HEK293 (cell line): Measurements from ENCODE around the gene TNFRSF18.
A peak's percentile ranks its signal among the peaks of the same experiment; 100 is the strongest.

Experiments
- ATF2 ChIP-seq: fragments of 450-650 bp; formaldehyde crosslinking; IDR thresholded peaks from 2 replicates; pipeline ENCODE4 v1.5.1; 2016; ENCODE audit warnings: missing biosample characterization, missing genetic modification characterization, low read depth
- EGR2 ChIP-seq: fragments of 450-650 bp; formaldehyde crosslinking; IDR thresholded peaks from 2 replicates; pipeline ENCODE4 v1.5.1; 2016; ENCODE audit warnings: low read depth, missing biosample characterization, missing genetic modification characterization
- ELK4 ChIP-seq: IDR thresholded peaks from 2 replicates; pipeline ENCODE4 v1.6.1; 2011; ENCODE audit warnings: mild to moderate bottlenecking, low read depth, low read length, borderline replicate concordance
- GLIS2 ChIP-seq: fragments of 450-650 bp; formaldehyde crosslinking; IDR thresholded peaks from 2 replicates; pipeline ENCODE4 v1.5.1; 2016; ENCODE audit warnings: missing biosample characterization, missing genetic modification characterization
- KLF10 ChIP-seq: fragments of 450-650 bp; IDR thresholded peaks from 2 replicates; pipeline ENCODE4 v1.5.1; 2018; ENCODE audit warnings: missing biosample characterization, mild to moderate bottlenecking, missing genetic modification characterization
- OVOL3 ChIP-seq: fragments of 450-650 bp; formaldehyde crosslinking; IDR thresholded peaks from 2 replicates; pipeline ENCODE4 v1.5.1; 2016; ENCODE audit warnings: missing biosample characterization, missing genetic modification characterization
- REPIN1 ChIP-seq: fragments of 450-650 bp; formaldehyde crosslinking; IDR thresholded peaks from 2 replicates; pipeline ENCODE4 v1.5.1; 2017; ENCODE audit warnings: missing biosample characterization, missing genetic modification characterization, low read depth
- SP7 ChIP-seq: fragments of 450-650 bp; formaldehyde crosslinking; IDR thresholded peaks from 2 replicates; pipeline ENCODE4 v1.5.1; 2016; ENCODE audit warnings: missing biosample characterization, missing genetic modification characterization
- ZBTB20 ChIP-seq: fragments of 450-650 bp; formaldehyde crosslinking; IDR thresholded peaks from 2 replicates; pipeline ENCODE4 v1.5.1; 2016; ENCODE audit warnings: missing biosample characterization, missing genetic modification characterization
- ZNF175 ChIP-seq: fragments of 450-650 bp; formaldehyde crosslinking; IDR thresholded peaks from 2 replicates; pipeline ENCODE4 v1.5.1; 2016; ENCODE audit warnings: missing biosample characterization, missing genetic modification characterization
- ZNF214 ChIP-seq: fragments of 450-650 bp; formaldehyde crosslinking; IDR thresholded peaks from 2 replicates; pipeline ENCODE4 v1.5.1; 2017; ENCODE audit warnings: missing biosample characterization, mild to moderate bottlenecking, missing genetic modification characterization, borderline replicate concordance
- ZNF24 ChIP-seq: fragments of 450-650 bp; formaldehyde crosslinking; IDR thresholded peaks from 2 replicates; pipeline ENCODE4 v1.5.1; 2016; ENCODE audit warnings: missing biosample characterization, missing genetic modification characterization
- ZNF280D ChIP-seq: fragments of 450-650 bp; formaldehyde crosslinking; IDR thresholded peaks from 2 replicates; pipeline ENCODE4 v1.5.1; 2016; ENCODE audit warnings: missing biosample characterization, missing genetic modification characterization
- ZNF350 ChIP-seq: fragments of 450-650 bp; formaldehyde crosslinking; IDR thresholded peaks from 2 replicates; pipeline ENCODE4 v1.5.0; 2017; ENCODE audit warnings: missing biosample characterization, mild to moderate bottlenecking, missing genetic modification characterization
- ZNF362 ChIP-seq: fragments of 450-650 bp; formaldehyde crosslinking; IDR thresholded peaks from 2 replicates; pipeline ENCODE4 v1.5.1; 2016; ENCODE audit warnings: missing biosample characterization, missing genetic modification characterization
- ZNF423 ChIP-seq: fragments of 450-650 bp; formaldehyde crosslinking; IDR thresholded peaks from 2 replicates; pipeline ENCODE4 v1.5.1; 2016; ENCODE audit warnings: missing biosample characterization, missing genetic modification characterization
- ZNF530 ChIP-seq: fragments of 450-650 bp; formaldehyde crosslinking; IDR thresholded peaks from 2 replicates; pipeline ENCODE4 v1.5.1; 2016; ENCODE audit warnings: low read depth, missing biosample characterization, missing genetic modification characterization
- ZNF600 ChIP-seq: fragments of 450-650 bp; formaldehyde crosslinking; IDR thresholded peaks from 2 replicates; pipeline ENCODE4 v1.5.1; 2016; ENCODE audit warnings: missing biosample characterization, missing genetic modification characterization
- ZNF707 ChIP-seq: fragments of 450-650 bp; formaldehyde crosslinking; IDR thresholded peaks from 2 replicates; pipeline ENCODE4 v1.5.1; 2016; ENCODE audit warnings: missing biosample characterization, missing genetic modification characterization
- ZSCAN4 ChIP-seq: fragments of 450-650 bp; formaldehyde crosslinking; IDR thresholded peaks from 2 replicates; pipeline ENCODE4 v1.5.1; 2017; ENCODE audit warnings: missing biosample characterization, missing genetic modification characterization
- TF ChIP-seq, protein P1 (sequence below): fragments of 450-650 bp; formaldehyde crosslinking; IDR thresholded peaks from 2 replicates; pipeline ENCODE4 v1.5.1; 2016; ENCODE audit warnings: missing biosample characterization, missing genetic modification characterization
- TF ChIP-seq, protein P2 (sequence below): fragments of 450-650 bp; formaldehyde crosslinking; IDR thresholded peaks from 2 replicates; pipeline ENCODE4 v1.5.1; 2016; ENCODE audit warnings: missing biosample characterization, missing genetic modification characterization, low read depth
- TF ChIP-seq, protein P3 (sequence below): fragments of 450-650 bp; formaldehyde crosslinking; IDR thresholded peaks from 2 replicates; pipeline ENCODE4 v1.5.1; 2016; ENCODE audit warnings: missing biosample characterization, missing genetic modification characterization, borderline replicate concordance

The TNFRSF18 gene

GRCh38 chr1:1237874-1238701 is 31.7 kb upstream of the TNFRSF18 start (continued):
- TF ChIP-seq ZSCAN4 (no peak), SP7 (no peak), ZNF530 (tag by site-specific recombination) (no peak), ATF2 (tag by site-specific recombination) (no peak), ZNF362 (no peak), ELK4 (no peak), KLF10 (tag by site-specific recombination) (no peak), ZNF350 (tag by site-specific recombination) (no peak), ZNF707 (tag by site-specific recombination) (no peak), ZNF423 (tag by site-specific recombination) (no peak), ZNF280D (tag by site-specific recombination) (no peak), ZNF214 (tag by site-specific recombination) (no peak), OVOL3 (tag by site-specific recombination) (no peak), ZNF24 (tag by site-specific recombination) (no peak), ZNF600 (tag by site-specific recombination) (no peak), GLIS2 (tag by site-specific recombination) (peak; percentile 45; the same call in 1 of the 2 replicates), ZNF175 (tag by site-specific recombination) (no peak), EGR2 (tag by site-specific recombination) (peak; percentile 43; the same call in 1 of the 2 replicates), REPIN1 (no peak), ZBTB20 (tag by site-specific recombination) (peak; percentile 54; the same call in 1 of the 2 replicates)
- TF ChIP-seq, protein P1, sequence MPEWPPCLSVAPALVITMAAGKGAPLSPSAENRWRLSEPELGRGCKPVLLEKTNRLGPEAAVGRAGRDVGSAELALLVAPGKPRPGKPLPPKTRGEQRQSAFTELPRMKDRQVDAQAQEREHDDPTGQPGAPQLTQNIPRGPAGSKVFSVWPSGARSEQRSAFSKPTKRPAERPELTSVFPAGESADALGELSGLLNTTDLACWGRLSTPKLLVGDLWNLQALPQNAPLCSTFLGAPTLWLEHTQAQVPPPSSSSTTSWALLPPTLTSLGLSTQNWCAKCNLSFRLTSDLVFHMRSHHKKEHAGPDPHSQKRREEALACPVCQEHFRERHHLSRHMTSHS (tag by site-specific recombination) = no peak
- TF ChIP-seq, protein P2, sequence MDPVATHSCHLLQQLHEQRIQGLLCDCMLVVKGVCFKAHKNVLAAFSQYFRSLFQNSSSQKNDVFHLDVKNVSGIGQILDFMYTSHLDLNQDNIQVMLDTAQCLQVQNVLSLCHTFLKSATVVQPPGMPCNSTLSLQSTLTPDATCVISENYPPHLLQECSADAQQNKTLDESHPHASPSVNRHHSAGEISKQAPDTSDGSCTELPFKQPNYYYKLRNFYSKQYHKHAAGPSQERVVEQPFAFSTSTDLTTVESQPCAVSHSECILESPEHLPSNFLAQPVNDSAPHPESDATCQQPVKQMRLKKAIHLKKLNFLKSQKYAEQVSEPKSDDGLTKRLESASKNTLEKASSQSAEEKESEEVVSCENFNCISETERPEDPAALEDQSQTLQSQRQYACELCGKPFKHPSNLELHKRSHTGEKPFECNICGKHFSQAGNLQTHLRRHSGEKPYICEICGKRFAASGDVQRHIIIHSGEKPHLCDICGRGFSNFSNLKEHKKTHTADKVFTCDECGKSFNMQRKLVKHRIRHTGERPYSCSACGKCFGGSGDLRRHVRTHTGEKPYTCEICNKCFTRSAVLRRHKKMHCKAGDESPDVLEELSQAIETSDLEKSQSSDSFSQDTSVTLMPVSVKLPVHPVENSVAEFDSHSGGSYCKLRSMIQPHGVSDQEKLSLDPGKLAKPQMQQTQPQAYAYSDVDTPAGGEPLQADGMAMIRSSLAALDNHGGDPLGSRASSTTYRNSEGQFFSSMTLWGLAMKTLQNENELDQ = no peak
- TF ChIP-seq, protein P3, sequence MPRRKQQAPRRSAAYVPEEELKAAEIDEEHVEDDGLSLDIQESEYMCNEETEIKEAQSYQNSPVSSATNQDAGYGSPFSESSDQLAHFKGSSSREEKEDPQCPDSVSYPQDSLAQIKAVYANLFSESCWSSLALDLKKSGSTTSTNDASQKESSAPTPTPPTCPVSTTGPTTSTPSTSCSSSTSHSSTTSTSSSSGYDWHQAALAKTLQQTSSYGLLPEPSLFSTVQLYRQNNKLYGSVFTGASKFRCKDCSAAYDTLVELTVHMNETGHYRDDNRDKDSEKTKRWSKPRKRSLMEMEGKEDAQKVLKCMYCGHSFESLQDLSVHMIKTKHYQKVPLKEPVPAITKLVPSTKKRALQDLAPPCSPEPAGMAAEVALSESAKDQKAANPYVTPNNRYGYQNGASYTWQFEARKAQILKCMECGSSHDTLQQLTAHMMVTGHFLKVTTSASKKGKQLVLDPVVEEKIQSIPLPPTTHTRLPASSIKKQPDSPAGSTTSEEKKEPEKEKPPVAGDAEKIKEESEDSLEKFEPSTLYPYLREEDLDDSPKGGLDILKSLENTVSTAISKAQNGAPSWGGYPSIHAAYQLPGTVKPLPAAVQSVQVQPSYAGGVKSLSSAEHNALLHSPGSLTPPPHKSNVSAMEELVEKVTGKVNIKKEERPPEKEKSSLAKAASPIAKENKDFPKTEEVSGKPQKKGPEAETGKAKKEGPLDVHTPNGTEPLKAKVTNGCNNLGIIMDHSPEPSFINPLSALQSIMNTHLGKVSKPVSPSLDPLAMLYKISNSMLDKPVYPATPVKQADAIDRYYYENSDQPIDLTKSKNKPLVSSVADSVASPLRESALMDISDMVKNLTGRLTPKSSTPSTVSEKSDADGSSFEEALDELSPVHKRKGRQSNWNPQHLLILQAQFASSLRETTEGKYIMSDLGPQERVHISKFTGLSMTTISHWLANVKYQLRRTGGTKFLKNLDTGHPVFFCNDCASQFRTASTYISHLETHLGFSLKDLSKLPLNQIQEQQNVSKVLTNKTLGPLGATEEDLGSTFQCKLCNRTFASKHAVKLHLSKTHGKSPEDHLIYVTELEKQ (tag by site-specific recombination) = no peak
